NCI-H1930 (cell line): ENCODE data around the gene ST6GALNAC4.
A peak's percentile ranks its signal among the peaks of the same experiment; 100 is the strongest.
"Not testable (repeated sequence)": the region's sequence is repeated elsewhere in the genome, so short reads cannot be mapped to it uniquely, and the experiment has no call there.

Experiments used
- DNase-seq, 2 experiments: peaks; one replicate each; lab custom pipeline; 2025; lab: John Stamatoyannopoulos, UW

Gene ST6GALNAC4

DNA sequence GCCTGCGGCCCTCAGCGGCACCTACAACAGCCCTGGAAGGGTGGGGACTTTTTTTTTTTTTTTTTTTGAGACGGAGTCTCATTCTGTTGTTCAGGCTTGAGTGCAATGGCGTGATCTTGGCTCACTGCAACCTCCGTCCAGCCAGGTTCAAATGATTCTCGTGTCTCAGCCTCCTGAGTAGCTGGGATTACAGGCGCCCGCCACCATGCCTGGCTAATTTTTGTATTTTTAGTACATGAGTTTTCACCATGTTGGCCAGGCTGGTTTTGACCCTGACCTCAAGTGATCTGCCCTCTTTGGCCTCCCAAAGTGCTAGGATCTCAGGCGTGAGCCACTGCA, 46.7 kb downstream of the ST6GALNAC4 start:
- not testable (repeated sequence) for DNase-seq

DNA sequence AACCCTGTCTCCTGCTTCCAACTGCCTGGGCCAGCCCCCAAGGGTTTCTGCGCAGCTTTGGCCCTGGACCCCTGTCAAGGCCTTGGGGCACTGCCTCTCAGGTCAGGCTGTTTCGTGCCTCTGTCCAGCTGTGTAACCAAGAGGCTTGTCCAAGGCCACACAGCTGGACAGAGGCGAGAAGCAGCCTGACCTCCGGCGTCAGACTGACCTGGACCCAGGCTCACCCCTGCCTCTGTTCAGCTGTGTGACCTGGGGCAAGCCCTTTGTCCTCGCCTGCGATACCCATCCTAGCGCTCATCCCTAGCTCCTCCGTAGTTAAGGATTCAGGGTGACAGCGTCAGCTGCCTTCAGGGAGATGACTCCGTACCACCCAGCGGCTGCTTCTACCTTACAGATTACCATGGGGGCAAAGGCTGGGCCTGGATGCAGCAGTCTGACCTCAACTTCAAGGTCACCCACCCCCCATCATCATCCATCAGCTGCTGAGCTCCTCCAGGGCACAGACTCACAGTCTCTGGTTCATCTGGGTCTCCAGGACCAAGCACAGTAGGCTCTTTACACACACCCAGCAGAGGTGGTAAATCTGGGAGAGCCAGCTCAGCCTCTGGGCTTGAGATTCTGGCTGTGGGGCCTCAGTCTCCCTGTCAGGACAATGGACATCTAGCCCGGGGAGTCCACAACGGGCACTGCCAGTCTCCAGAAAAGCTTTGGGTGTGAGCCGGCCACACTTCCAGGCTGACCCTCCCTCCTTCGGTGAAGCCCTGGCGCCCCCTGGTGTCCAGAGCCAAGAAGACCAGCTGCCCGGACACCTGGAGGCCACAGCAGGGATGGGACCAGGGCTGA, 47.3 kb downstream of the ST6GALNAC4 start:
- peak; percentile 50 to 77 for DNase-seq

DNA sequence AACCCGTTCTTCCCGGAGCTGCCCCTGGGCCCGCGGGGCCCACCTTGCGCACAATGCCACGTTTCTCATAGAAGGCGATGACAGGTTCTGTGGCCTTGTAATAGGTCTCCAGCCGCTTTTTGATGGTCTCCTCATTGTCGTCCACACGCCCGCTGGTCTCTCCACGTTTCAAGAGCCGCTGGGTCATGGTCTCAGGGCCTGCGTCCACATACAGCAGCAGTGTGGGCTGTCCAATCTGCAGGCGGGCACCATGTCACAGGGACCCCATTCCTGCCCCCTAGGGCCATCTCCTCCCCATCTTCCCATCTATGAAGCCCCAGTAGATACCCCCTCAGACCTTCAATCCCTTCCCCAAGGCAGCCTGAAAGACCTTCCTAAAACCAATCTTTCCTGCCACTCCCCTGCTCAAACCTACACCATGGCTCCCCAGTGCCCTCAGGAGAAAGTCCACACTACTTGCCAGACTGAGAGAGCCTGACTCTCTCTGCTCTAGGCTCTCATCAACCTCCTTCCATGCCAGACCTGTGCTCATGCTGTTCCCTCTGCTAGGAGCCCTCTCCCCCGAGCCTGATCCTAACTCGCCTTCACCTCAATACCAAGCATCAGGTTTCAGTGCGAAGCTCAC, 48.5 kb downstream of the ST6GALNAC4 start:
- no peak for DNase-seq

- no peak for DNase-seq
Measured at GRCh38 chr9:127867356-127868277, 49.2 kb downstream of the ST6GALNAC4 start.

GRCh38 chr9:127866535-127866934, 50.3 kb downstream of the ST6GALNAC4 start:
- DNase-seq, result no peak

DNA sequence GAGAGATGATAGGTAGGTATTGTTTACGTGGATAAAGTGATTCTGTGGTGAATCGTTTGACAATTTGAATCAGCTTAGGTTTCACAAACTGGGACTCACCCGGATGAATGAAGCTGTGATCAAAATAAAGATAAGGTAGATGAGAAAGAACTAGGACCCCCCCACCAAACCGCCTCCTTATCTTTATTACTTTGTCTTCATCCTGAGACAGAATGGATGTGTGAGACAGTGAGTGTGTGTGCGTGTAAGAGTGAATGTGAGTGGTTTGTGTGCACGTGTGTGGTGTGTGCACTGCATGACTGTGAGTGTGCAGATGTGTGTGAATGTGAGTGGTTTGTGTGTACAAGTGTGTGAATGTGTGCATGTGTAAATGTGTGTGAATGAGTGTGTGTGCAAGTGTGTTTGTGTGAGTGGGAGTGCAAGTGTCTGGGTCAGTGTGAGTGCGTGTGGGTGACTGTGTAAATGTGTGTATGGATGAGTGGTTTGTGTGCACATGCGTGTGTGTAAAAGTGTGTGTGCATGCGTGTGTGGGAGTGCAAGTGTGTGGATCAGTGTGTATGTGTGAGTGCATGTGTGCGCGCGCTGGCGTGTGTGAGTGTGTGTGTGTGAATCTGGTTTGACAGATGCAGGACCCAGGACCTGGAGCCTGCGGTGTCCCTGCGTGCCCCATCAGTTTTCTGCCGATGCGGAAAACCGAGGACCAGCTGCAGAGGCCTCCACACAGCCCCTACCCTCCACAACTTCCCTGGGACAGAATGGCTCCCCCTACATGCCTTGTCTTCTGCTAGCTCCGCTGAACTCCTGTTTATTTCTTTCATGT, 51.0 kb downstream of the ST6GALNAC4 start:
- no peak for DNase-seq

DNA sequence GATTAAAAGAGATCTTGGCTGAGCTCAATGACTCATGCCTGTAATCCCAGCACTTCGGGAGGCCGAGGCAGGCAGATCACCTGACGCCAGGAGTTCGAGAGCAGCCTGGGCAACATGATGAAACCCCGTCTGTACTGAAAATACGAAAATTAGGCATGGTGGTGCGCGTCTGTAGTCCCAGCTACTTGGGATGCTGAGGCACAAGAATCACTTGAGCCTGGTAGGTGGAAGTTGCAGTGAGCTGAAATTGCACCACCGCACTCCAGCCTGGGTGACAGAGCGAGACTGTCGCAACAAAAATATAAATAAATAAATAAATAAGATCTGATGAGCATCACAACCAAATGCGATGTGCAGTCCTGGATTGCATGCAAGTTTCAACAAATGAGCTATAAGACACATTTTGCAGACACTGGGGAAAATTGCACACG, 53.6 kb downstream of the ST6GALNAC4 start:
- no peak for DNase-seq

- DNase-seq, result no peak
Measured at GRCh38 chr9:127862075-127863011, 54.5 kb downstream of the ST6GALNAC4 start.

DNA sequence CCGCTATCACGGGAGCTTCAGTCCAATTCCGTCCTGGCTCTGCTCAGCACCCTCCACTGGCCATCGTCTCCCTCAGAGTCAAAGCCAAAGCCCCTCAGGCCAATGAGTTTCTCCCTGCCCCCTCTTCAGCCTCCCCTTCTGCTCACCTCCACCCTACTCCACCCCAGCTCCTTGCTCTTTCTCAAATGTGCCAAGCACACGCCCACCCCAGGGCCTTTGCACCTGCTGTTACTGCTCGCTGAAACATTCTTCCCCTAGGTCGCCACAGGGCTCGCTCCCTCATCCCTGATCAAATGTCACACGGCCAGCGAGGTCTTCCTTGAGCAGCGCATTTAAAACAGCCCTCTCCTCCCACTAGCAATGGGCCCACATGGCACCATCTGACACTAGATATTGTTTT, 56.1 kb downstream of the ST6GALNAC4 start:
- no peak for DNase-seq

DNA sequence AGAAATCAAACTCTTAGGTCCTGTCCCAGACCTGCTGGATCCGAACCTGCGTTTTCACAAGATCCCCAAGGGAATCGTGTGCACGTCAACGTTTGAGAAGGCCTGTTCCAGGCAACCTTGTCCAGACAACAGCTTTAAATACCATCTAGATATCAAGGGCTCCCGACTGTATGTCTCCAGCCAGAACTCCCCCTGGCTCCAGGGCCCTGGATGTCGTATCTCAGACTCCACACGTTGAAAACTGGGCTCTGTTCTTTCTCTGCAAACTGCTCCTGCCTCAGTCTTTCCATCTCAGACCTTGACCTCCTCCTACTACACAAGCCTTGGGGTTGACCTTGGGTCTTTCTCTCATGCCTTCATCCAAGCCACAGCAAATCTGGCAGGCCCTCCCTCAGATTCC, 56.6 kb downstream of the ST6GALNAC4 start:
- DNase-seq, result no peak

- no peak for DNase-seq
Measured at GRCh38 chr9:127858041-127858512, 58.8 kb downstream of the ST6GALNAC4 start.
